Prostate gland (tissue), 2 donors: Measurements from ENCODE around the gene LGMN. TPM values are rescaled to one million over a fixed set of nuclear protein-coding genes. Genes with fewer than 3 reads are reported as not detected.

Experiments used
- DNase-seq: peaks from one replicate; pipeline ENCODE4 v3.0.0-alpha.2; 2019; ENCODE audit warnings: low spot score
- H3K27ac ChIP-seq, 2 donors: fragments of 200-600 bp; sonication (generic); 2 replicates each; pipeline ENCODE4 v1.5.1; 2017 to 2019
- H3K27me3 ChIP-seq: fragments of 200-600 bp; sonication (generic); replicated peaks from 2 replicates; pipeline ENCODE4 v1.5.1; 2019; ENCODE audit not compliant: insufficient read depth
- H3K36me3 ChIP-seq, 2 donors: fragments of 200-600 bp; sonication (generic); 1 replicate in 1 of 2; 2 replicates in 1 of 2; pipeline versions ENCODE4 v1.5.1 to v1.8.1; 2017 to 2019
- H3K4me1 ChIP-seq: fragments of 200-600 bp; sonication (generic); replicated peaks from 2 replicates; pipeline ENCODE4 v1.5.1; 2019
- H3K4me3 ChIP-seq, 2 donors: fragments of 200-600 bp; sonication (generic); 2 replicates each; pipeline ENCODE4 v1.5.1; 2017 to 2019
- H3K9me3 ChIP-seq: fragments of 200-600 bp; sonication (generic); 2 replicates; pipeline ENCODE4 v1.5.1; 2017
- POLR2A ChIP-seq: fragments of 450-650 bp; IDR thresholded peaks from one replicate; pipeline ENCODE4 v1.6.1; 2016; ENCODE audit warnings: antibody characterized with exemption, mild to moderate bottlenecking
- POLR2AphosphoS5 ChIP-seq: sonication (generic); formaldehyde crosslinking; IDR thresholded peaks from one replicate; pipeline ENCODE4 v1.6.1; 2017; ENCODE audit warnings: antibody characterized with exemption
- WGBS: methylation state at CpG from one replicate; pipeline ENCODE4 v1.1.5; 2018; 5-methylcytosine and 5-hydroxymethylcytosine counted together
- intact Hi-C: fragments of 100-400 bp; cut with DNase I; formaldehyde crosslinking; loops from one replicate; pipeline ENCODE4 v1.14.2; 2022
- total RNA-seq, 2 donors: library from RNA; depleted of rRNA; stranded (reverse); fragments of >200 nt; gene quantifications; one replicate each; pipeline ENCODE4 v1.1.0, GENCODE V29; 2016
- TF ChIP-seq, protein P1 (sequence below), 4 experiments: fragments of 200-600 bp in 2 of 4; fragments of 450-650 bp in 2 of 4; sonication (generic) in 2 of 4; IDR thresholded peaks; 1 replicate in 3 of 4; 2 replicates in 1 of 4; pipeline ENCODE4 v1.5.1; 2016 to 2019; ENCODE audit warnings: antibody characterized with exemption in 4 of 4, mild to moderate bottlenecking in 2 of 4, moderate library complexity in 2 of 4

The LGMN gene
- total RNA-seq, 2 donors from 2014 or later = 88.3 to 155 TPM

DNA sequence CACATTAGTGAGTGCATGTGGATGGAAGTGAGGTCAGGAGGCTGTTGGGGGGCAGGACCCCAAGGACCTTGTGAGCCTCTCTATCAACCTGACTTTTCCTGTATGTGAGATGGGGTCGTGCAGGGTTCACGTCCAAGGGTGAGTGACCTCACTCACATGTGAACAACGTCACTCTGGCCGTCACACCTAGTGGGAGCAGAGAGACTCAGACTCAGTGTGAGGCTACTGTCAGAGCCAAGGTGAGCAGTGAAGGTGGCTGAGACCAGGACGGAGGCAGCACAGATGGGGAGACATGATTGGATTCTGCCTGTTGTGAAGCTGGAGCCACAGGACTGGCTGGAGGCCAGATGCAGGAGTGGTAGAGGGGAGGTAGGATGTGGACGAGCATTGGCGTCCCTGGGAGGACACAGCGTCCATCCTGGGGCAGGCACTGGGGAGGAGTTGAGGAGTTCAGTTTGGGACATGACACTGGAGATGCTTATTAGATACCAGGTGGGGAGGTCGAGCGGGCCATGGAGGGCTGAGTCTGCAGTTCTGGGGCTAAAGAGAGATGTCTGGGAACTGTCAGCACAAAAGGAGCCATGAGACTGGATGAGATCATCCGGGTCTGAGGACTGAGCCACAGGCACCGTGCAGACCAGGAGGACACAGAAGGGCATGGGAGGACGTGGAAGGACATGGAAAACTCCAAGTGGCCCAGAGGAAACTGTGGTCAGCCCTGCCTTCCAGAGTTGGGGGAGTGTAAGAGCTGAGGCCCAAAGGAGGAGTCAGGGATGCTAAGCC is 92.8 kb downstream of the LGMN start:
- no peaks in the 10 kb centered on the region for H3K9me3 ChIP-seq
- H3K4me3 ChIP-seq = no peak overlapping the region
- H3K27me3 ChIP-seq = no peaks in the 10 kb centered on the region
- H3K27ac ChIP-seq = peak overlapping the region; percentile 27 to 46
- DNase-seq = no peak
- TF ChIP-seq, protein P1, sequence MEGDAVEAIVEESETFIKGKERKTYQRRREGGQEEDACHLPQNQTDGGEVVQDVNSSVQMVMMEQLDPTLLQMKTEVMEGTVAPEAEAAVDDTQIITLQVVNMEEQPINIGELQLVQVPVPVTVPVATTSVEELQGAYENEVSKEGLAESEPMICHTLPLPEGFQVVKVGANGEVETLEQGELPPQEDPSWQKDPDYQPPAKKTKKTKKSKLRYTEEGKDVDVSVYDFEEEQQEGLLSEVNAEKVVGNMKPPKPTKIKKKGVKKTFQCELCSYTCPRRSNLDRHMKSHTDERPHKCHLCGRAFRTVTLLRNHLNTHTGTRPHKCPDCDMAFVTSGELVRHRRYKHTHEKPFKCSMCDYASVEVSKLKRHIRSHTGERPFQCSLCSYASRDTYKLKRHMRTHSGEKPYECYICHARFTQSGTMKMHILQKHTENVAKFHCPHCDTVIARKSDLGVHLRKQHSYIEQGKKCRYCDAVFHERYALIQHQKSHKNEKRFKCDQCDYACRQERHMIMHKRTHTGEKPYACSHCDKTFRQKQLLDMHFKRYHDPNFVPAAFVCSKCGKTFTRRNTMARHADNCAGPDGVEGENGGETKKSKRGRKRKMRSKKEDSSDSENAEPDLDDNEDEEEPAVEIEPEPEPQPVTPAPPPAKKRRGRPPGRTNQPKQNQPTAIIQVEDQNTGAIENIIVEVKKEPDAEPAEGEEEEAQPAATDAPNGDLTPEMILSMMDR (IDR thresholded peaks at IDR 0.05) = no peak
- no peak for TF ChIP-seq POLR2AphosphoS5
- no peak for TF ChIP-seq POLR2A
- H3K36me3 ChIP-seq = no peaks in the 10 kb centered on the region
- peaks cover 6% of the 10 kb centered on the region for H3K4me1 ChIP-seq
- intact Hi-C loops = no loop called here
- WGBS = 65% methylated on average over 13 of the region's 13 CpGs

DNA sequence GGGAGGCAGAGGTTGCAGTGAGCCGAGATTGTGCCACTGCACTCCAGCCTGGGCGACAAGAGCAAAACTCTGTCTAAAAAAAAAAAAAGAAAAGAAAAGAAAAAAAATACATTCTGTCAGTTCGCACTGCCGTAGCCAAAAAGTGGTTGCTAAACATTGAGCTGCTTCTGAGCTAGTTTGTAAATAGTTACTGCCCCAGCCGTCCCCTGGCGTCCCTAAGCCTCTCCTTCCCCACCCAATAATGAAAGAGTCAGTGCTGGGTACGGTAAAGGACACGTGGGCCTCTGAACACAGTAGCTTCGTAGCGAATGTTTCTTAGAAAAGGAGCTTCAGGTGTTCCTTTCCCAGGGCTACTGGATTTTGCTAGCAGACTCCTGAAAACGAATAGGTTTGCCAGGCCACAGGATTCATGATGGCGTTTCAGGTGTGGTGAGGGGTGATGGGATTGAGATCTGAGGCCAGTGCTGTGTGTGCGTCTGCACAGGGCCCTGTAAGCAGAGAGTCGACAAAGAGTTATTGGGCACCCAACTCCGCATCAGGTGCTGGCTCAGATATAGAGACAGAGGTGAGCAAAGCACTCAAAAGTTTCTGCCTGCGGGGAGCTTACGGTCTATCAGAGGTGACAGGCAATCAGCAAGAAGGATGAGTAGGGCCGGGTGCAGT is 94.1 kb downstream of the LGMN start:
- Histone ChIP-seq H3K27ac (no peak overlapping the region), H3K9me3 (no peaks in the 10 kb centered on the region), H3K4me1 (peaks cover 4% of the 10 kb centered on the region), H3K36me3 (no peaks in the 10 kb centered on the region), H3K4me3 (no peak overlapping the region), H3K27me3 (no peaks in the 10 kb centered on the region)
- intact Hi-C loops = no loop called here
- no peak for DNase-seq
- TF ChIP-seq, protein P1 (IDR thresholded peaks at IDR 0.05) = no peak
- no peak for TF ChIP-seq POLR2AphosphoS5
- TF ChIP-seq POLR2A = no peak
- 86% methylated on average over 18 of the region's 18 CpGs for WGBS

Other genes with a start within 250 kb of the LGMN start
- 10 to 100 TPM in 1 of 2 donors, 1 to 10 TPM in 1; 8.8 to 41.6 TPM for gene RIN3, start 234.8 kb downstream of the LGMN start, total RNA-seq
- 10 to 100 TPM; 63.5 to 69.5 TPM for gene GOLGA5, start 45.7 kb upstream of the LGMN start, total RNA-seq
- 10 to 100 TPM; 40.5 to 55.7 TPM for gene CHGA, start 174.5 kb upstream of the LGMN start, total RNA-seq